HG03575 (cell line): Measurements from ENCODE around the gene DGCR2.
"Not testable (repeated sequence)": the region's sequence is repeated elsewhere in the genome, so short reads cannot be mapped to it uniquely, and the experiment has no call there.

ENCODE experiments used
- ATAC-seq: cut with Tn5 transposase; IDR thresholded peaks from one replicate; pipeline ENCODE4 v1.9.1; 2021; ENCODE audit not compliant: unreplicated experiment, insufficient number of reproducible peaks, low FRiP score; ENCODE audit errors: extremely low read depth

Gene DGCR2

GRCh38 chr22:19088866-19089595, 33.2 kb downstream of the DGCR2 start:
- no peak for ATAC-seq

DNA sequence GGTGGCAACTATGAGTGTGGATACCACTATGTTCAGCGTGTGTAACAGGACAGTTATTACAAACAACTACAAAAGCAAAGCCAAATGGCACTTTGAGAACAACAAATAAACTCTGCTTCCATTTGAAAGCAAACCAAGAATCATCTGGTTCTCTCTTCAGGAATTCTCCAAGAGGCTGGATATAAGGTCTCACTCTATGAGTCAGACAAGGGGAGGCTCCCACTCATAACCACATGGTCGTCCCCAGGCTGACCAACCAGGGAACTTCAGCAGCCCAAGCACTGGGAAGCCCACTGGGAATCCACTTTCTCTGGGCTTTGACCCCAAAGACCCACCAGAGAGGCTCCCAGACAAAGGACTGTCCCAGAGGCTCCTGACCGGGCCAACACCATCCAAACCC, 35.3 kb downstream of the DGCR2 start:
- no peak for ATAC-seq

GRCh38 chr22:19086417-19086816, 35.8 kb downstream of the DGCR2 start:
- no peak for ATAC-seq

DNA sequence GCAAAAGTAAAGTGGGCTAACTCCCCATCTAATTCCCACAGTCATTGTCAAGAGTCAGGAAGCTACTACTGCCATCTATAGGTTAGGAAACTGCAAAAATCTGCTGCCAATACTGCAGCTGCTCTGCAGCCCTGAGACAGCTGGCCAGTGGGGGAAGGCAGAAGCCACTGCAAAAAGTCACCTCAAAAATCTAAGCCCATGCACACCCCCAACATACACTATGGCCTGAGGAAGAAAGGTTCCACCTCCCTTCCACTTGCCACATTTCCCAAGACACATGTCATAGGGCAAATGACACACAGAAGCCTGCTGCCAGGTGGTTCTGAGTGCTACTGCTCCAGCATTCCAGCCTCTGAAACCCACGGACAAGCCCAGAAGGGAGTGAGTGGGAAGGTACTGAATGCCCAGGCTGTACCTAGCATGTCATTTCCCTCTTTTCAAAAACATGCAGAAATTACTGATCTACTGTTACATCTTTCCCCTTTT, 36.9 kb downstream of the DGCR2 start:
- ATAC-seq, result no peak

DNA sequence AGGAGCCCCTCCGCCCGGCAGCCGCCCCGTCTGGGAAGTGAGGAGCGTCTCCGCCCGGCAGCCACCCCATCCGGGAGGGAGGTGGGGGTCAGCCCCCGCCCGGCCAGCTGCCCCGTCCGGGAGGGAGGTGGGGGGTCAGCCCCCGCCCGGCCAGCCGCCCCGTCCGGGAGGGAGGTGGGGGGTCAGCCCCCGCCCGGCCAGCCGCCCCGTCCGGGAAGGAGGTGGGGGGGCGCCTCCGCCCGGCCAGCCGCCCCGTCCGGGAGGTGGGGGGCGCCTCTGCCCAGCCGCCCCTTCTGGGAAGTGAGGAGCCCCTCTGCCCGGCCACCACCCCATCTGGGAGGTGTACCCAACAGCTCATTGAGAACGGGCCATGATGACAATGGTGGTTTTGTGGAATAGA, 37.6 kb downstream of the DGCR2 start:
- ATAC-seq, result not testable (repeated sequence)

- not testable (repeated sequence) for ATAC-seq
These were observed 38.1 kb downstream of the DGCR2 start for GRCh38 chr22:19084126-19084525.

DNA sequence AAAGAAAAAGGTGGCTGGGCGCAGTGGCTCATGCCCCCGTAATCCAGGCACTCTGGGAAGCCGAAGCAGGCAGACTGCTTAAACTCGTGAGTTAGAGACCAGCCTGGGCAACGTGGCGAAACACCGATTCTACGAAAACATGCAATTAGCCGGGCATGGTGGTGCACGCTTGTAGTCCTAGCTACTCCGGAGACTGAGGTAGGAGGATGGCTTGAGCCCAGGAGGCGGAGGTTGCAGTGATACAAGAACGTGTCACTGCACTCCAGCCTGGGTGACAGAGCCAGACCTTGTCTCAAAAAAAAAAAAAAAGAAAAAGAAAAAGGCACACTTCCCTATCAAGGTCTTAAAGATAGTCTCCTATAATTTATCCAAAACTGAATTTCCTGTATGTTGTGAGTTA, 39.4 kb downstream of the DGCR2 start:
- ATAC-seq, result no peak

- no peak for ATAC-seq
These were observed 40.1 kb downstream of the DGCR2 start for GRCh38 chr22:19082101-19082500.

DNA sequence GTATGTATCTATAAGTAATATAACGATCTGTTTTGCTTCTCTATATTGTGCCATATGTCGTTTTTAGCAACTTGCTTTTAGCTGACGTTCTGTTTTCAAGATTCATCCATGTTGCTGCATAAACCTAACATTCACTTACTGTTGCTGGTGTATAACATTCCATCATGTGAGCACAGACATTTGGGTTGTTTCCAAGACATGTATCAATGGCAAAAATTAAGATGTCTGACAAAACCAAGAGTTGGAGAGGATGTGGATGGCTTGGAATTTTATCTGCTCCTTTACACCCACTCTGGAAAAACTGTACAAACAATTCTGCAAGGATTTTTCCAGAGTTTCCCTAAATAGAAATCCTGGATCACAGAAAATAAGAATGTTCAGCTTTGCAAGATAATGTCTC, 40.9 kb downstream of the DGCR2 start:
- no peak for ATAC-seq

DNA sequence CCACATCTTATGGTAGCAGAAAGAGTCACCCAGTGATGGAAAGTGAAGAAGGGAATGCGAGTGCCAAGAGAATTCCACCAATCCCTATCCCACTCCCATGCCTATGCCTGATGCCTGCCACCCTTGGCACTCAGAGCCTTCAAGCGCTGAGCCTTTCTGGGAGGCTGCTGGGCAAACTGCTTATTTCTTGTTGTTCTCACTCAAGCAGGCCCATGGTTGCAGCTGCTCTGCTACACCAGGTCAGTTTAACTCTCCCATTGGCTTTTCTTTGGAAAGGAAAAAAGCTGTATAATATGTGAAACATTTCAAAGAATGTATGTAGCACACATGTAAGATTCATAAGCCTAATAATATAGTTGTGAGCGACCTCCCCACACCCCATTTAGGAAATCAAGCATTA, 41.4 kb downstream of the DGCR2 start:
- ATAC-seq, result no peak

GRCh38 chr22:19079691-19080090, 42.5 kb downstream of the DGCR2 start:
- no peak for ATAC-seq

GRCh38 chr22:19075404-19075803, 46.8 kb downstream of the DGCR2 start:
- no peak for ATAC-seq

DNA sequence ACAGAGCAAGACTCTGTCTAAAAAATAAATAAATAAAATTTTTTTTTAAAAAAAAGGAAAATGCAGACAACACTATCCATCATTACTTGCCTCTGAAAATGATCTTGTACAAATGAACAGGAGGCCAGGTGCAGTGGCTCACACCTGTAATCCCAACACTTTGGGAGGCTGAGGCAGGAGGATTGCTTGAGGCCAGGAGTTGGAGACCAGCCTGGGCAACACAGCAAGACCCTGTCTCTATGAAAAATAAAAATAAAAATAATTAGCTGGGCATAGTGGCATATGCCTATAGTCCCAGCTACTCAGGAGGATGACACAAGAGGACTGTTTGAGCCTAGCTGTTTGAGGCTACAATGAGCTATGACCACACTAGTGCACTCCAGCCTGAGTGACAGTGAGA, 49.4 kb downstream of the DGCR2 start:
- ATAC-seq, result not testable (repeated sequence)

- no peak for ATAC-seq
These were observed 51.6 kb downstream of the DGCR2 start for GRCh38 chr22:19070397-19071169.

DNA sequence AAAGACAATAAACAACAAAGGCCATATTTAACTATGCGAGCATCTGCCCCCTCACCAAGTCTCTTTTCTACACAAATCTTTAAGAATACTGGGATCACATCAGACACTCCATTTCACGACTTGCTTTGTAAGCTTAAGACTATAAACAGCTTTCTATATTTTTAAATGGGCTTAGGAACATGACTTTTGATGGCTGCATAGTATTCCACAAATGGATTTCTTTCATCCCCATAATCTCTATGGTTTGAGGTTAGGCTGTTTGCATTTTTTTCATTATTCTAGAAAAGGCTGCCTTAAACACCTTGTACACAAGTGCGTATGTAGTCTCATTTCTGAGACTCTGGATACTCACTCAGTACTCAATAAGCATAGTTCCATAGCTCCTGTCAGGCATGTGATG, 52.8 kb downstream of the DGCR2 start:
- ATAC-seq, result no peak

- ATAC-seq, result no peak
These were observed 53.4 kb downstream of the DGCR2 start for GRCh38 chr22:19068784-19069271.

DNA sequence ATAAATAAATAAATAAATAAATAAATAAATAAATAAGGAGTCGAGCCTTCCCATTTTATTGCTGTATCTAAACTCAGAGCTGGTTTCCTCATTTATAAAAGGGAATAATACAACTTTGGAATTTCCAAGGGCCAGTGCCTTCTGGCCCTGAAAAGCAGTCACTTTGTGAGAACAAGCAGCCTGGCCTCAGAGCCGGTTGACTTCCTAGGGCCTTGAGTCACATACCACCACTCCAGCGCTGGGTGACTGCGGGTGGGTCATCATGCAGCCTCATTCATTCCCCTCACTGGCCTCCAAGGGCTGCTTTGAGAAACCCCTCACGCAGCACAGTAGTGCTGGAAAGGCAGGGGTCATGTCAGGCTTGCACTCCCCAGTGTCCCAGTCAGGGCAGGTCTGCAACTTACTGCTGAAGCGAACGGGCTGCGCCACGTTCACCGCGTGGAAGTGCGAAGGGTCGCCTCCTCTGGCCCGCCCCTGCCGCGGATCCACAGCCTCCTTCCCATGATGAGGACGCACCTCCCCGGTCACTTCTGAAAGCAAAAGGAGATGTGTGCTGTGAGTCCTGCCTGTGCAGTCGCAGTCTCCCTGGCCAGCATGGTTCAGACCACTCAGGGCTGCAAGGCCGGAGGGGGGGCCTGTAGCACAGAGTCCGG, 54.4 kb downstream of the DGCR2 start:
- no peak for ATAC-seq

- ATAC-seq, result no peak
These were observed 55.5 kb downstream of the DGCR2 start for GRCh38 chr22:19066531-19067271.

GRCh38 chr22:19065929-19066328, 56.3 kb downstream of the DGCR2 start:
- no peak for ATAC-seq
